Common myeloid progenitor, CD34-positive (primary cell): ENCODE data around the gene ERC2.

Experiments used
- CTCF ChIA-PET: fragments of 350-600 bp; sonication (Branson Sonifier 250); formaldehyde crosslinking; loops from one replicate; lab custom pipeline; 2021; ENCODE audit warnings: antibody characterized with exemption; lab: Charles Lee
- POLR2A ChIA-PET: fragments of 350-600 bp; sonication (Branson Sonifier 250); formaldehyde crosslinking; loops from one replicate; lab custom pipeline; 2021; ENCODE audit warnings: antibody characterized with exemption; lab: Charles Lee
- DNase-seq, 3 donors: peaks; one replicate each; pipeline versions ENCODE4 v3.0.0 to v3.0.0-alpha.2; 2013
- H3K27ac ChIP-seq, 2 experiments: 1 replicate in 1 of 2; 2 replicates in 1 of 2; pipeline ENCODE4 v1.7.0; 2013; ENCODE audit warnings: inconsistent platforms in 2 of 2, low read length in 2 of 2, mild to moderate bottlenecking in 2 of 2, low read depth in 1 of 2, moderate library complexity in 1 of 2; ENCODE audit not compliant: severe bottlenecking in 2 of 2, insufficient read depth in 1 of 2, poor library complexity in 1 of 2
- H3K27me3 ChIP-seq, 5 experiments: replicated peaks in 2 of 5; 1 replicate in 3 of 5; 2 replicates in 2 of 5; pipeline versions ENCODE4 v1.6.1 to v1.7.0; 2013; ENCODE audit warnings: low read length in 4 of 5, mild to moderate bottlenecking in 2 of 5, moderate library complexity in 2 of 5, inconsistent platforms in 1 of 5; ENCODE audit not compliant: insufficient read depth in 5 of 5, control insufficient read depth in 4 of 5
- H3K36me3 ChIP-seq, 4 experiments: 1 replicate in 2 of 4; 2 replicates in 2 of 4; pipeline versions ENCODE4 v1.6.1 to v1.7.0; 2013; ENCODE audit warnings: low read length in 3 of 4, control low read depth in 1 of 4, mild to moderate bottlenecking in 1 of 4; ENCODE audit not compliant: control insufficient read depth in 4 of 4, insufficient read depth in 4 of 4
- H3K4me1 ChIP-seq, 4 experiments: 1 replicate in 3 of 4; 2 replicates in 1 of 4; pipeline versions ENCODE4 v1.6.1 to v1.7.1; 2013; ENCODE audit warnings: low read length in 3 of 4, mild to moderate bottlenecking in 3 of 4, control low read depth in 1 of 4, inconsistent platforms in 1 of 4, moderate library complexity in 1 of 4; ENCODE audit not compliant: control insufficient read depth in 4 of 4, insufficient read depth in 4 of 4; ENCODE audit errors: control extremely low read depth in 1 of 4
- H3K4me3 ChIP-seq, 7 experiments: 1 replicate in 4 of 7; 2 replicates in 3 of 7; pipeline versions ENCODE4 v1.5.1 to v1.7.0; 2013; ENCODE audit warnings: mild to moderate bottlenecking in 7 of 7, low read length in 6 of 7, moderate library complexity in 6 of 7, inconsistent platforms in 2 of 7, low read depth in 2 of 7, control low read depth in 1 of 7; ENCODE audit not compliant: insufficient read depth in 4 of 7, control insufficient read depth in 1 of 7; ENCODE audit errors: extremely low read depth in 1 of 7
- H3K9me3 ChIP-seq, 5 experiments: 1 replicate in 4 of 5; 2 replicates in 1 of 5; pipeline versions ENCODE4 v1.6.1 to v1.7.1; 2013; ENCODE audit warnings: low read length in 4 of 5, mild to moderate bottlenecking in 2 of 5, inconsistent platforms in 1 of 5, low read depth in 1 of 5, moderate library complexity in 1 of 5; ENCODE audit not compliant: control insufficient read depth in 4 of 5, insufficient read depth in 2 of 5; ENCODE audit errors: control extremely low read depth in 1 of 5
- WGBS: methylation state at CpG from one replicate; pipeline ENCODE4 v1.1.5; 2013; ENCODE audit not compliant: insufficient coverage; 5-methylcytosine and 5-hydroxymethylcytosine counted together

Gene ERC2

GRCh38 chr3:55795746-55796145 lies 672.5 kb downstream of the ERC2 start:
- H3K4me1 ChIP-seq: peaks cover 0 to 5% (median under 1%) of the 10 kb centered on the region in 4 experiments
- H3K36me3 ChIP-seq: no peaks in the 10 kb centered on the region
- no peak overlapping the region for H3K27ac ChIP-seq
- no peak for DNase-seq
- 93% methylated on average over 1 of the region's 1 CpG for WGBS
- H3K9me3 ChIP-seq: no peaks in the 10 kb centered on the region
- POLR2A ChIA-PET: no interaction called here
- no peaks in the 10 kb centered on the region for H3K27me3 ChIP-seq
- H3K4me3 ChIP-seq: no peak overlapping the region
- CTCF ChIA-PET: no interaction called here

DNA sequence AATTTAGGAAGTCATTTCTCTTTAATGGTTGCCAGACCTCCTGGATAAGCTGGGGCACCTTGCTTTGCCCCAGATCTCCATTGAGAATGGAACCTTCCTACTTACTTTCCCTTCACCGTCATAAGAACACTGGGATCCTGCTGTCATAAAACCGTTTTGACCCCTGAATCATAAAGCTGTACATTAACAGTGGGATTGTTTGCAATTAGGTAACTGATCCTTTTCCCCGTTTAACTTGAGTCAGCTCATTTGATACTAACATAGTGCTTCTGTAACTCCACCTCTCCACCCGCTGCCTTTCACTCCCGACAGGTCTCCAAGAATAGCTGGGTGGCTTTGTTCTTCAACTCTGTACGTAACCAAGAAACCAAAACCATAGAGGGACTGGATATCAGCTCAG lies 673.0 kb downstream of the ERC2 start:
- H3K27ac ChIP-seq: no peak overlapping the region
- ChIA-PET CTCF (no interaction called here), POLR2A (no interaction called here)
- H3K27me3 ChIP-seq: no peaks in the 10 kb centered on the region
- H3K9me3 ChIP-seq: no peaks in the 10 kb centered on the region
- DNase-seq: no peak
- 93% methylated on average over 6 of the region's 6 CpGs for WGBS
- H3K36me3 ChIP-seq: no peaks in the 10 kb centered on the region
- no peak overlapping the region for H3K4me3 ChIP-seq
- H3K4me1 ChIP-seq: peaks cover 0 to 7% (median 1%) of the 10 kb centered on the region in 4 experiments

GRCh38 chr3:55792742-55793141 lies 675.5 kb downstream of the ERC2 start:
- CTCF ChIA-PET: no interaction called here
- POLR2A ChIA-PET: no interaction called here
- 100% methylated on average over 1 of the region's 2 CpGs for WGBS
- DNase-seq: no peak
- no peaks in the 10 kb centered on the region for H3K27me3 ChIP-seq
- H3K36me3 ChIP-seq: no peaks in the 10 kb centered on the region
- H3K9me3 ChIP-seq: no peaks in the 10 kb centered on the region
- no peak overlapping the region for H3K27ac ChIP-seq
- peaks cover 0 to 10% (median 1%) of the 10 kb centered on the region in 4 experiments for H3K4me1 ChIP-seq
- H3K4me3 ChIP-seq: no peak overlapping the region

DNA sequence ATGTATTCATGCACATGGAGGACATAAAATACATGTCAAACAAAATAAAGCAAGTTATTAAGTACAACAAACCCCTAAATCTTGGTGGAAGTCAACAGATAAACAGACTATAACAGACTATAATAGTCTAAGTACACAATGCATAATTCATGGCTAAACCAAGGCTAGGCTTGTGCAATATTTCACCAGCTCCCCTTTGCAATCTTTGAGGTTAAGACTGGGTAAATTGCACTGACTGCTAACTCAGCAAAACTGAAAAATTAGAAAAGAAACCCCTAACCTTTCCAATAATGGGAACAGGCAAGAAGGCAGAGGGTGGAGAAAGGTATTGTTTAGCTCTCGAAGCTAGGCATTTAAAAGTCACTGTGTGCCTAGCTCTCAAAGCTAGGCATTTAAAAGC lies 676.3 kb downstream of the ERC2 start:
- Histone ChIP-seq H3K4me1 (peaks cover 0 to 10% (median 1%) of the 10 kb centered on the region in 4 experiments), H3K36me3 (no peaks in the 10 kb centered on the region), H3K27ac (no peak overlapping the region), H3K27me3 (no peaks in the 10 kb centered on the region), H3K4me3 (no peak overlapping the region), H3K9me3 (no peaks in the 10 kb centered on the region)
- no CpG with 5 or more reads among the region's 1 CpG for WGBS
- no peak for DNase-seq
- CTCF ChIA-PET: no interaction called here
- POLR2A ChIA-PET: no interaction called here

GRCh38 chr3:55790596-55791350 lies 677.5 kb downstream of the ERC2 start:
- ChIA-PET POLR2A (no interaction called here), CTCF (no interaction called here)
- no peaks in the 10 kb centered on the region for H3K36me3 ChIP-seq
- H3K27ac ChIP-seq: no peak overlapping the region
- no peak overlapping the region for H3K4me3 ChIP-seq
- no peaks in the 10 kb centered on the region for H3K27me3 ChIP-seq
- WGBS: 100% methylated on average over 3 of the region's 3 CpGs
- H3K9me3 ChIP-seq: no peaks in the 10 kb centered on the region
- peak in 2 of 3 donors; percentile 3 to 11 for DNase-seq
- peaks cover 0 to 10% (median 1%) of the 10 kb centered on the region in 4 experiments for H3K4me1 ChIP-seq

DNA sequence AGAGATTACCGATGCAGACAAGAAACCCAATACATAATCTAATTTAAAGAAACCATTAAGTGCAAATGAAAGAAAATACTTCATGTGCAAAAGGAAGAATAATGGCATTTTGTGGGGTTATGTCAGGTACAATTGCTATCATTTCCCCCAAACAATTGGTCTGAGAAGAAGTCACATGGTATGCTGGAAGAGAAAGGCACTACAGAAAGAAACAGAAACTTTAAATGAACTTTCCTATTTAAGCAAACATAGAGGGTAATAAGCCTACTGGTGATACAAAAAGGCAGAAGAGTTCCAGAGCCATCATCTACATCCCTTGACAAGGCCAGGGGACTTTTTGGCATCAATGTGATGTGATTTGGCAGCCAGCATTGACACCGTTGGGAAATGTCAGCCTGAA lies 678.8 kb downstream of the ERC2 start:
- Histone ChIP-seq H3K4me1 (peaks cover 0 to 10% (median 1%) of the 10 kb centered on the region in 4 experiments), H3K4me3 (no peak overlapping the region), H3K27ac (no peak overlapping the region), H3K27me3 (peaks cover 0 to 3% (median 0%) of the 10 kb centered on the region in 5 experiments), H3K36me3 (no peaks in the 10 kb centered on the region), H3K9me3 (no peaks in the 10 kb centered on the region)
- ChIA-PET CTCF (no interaction called here), POLR2A (no interaction called here)
- DNase-seq: no peak
- 100% methylated on average over 1 of the region's 2 CpGs for WGBS

- DNase-seq: peak in 2 of 3 donors; percentile 46 to 59
- H3K9me3 ChIP-seq: no peaks in the 10 kb centered on the region
- CTCF ChIA-PET: no interaction called here
- no peak overlapping the region for H3K4me3 ChIP-seq
- 43% methylated on average over 3 of the region's 3 CpGs for WGBS
- POLR2A ChIA-PET: no interaction called here
- H3K4me1 ChIP-seq: no peaks in the 10 kb centered on the region
- H3K27me3 ChIP-seq: peaks cover 0 to 5% (median 0%) of the 10 kb centered on the region in 5 experiments
- no peaks in the 10 kb centered on the region for H3K36me3 ChIP-seq
- no peak overlapping the region for H3K27ac ChIP-seq
These were observed 685.5 kb downstream of the ERC2 start for GRCh38 chr3:55782807-55783206.
